C4-2B (cell line): ENCODE measurements around the gene SLC22A8.

Experiments used
- ZFX ChIP-seq: fragments of 450-650 bp; IDR thresholded peaks from 2 replicates; pipeline ENCODE4 v1.6.1; 2017
- TF ChIP-seq, protein P1 (sequence below): fragments of 450-650 bp; conservative IDR thresholded peaks from 2 replicates; pipeline ENCODE4 v1.5.1; 2017; ENCODE audit warnings: mild to moderate bottlenecking

DNA sequence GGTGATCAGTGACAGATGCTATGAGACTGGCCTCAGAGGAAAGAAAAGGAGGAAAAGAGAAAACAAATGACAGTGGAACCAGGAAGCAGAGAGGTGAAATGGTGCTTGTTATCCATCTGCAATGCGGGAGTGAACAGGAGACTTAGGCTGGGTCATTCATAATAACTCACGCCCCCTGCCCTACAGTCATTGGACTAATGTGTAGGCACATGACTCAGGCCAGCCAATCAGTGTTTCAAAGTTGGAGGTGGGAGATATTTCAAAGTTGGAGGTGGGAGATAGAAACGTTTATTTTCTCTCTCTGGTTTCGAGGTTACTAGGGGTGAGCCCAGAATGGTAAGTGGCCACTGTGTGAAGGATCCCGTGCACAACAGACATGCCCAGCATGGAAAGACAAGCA is 61.2 kb downstream of the SLC22A8 start:
- TF ChIP-seq, protein P1, sequence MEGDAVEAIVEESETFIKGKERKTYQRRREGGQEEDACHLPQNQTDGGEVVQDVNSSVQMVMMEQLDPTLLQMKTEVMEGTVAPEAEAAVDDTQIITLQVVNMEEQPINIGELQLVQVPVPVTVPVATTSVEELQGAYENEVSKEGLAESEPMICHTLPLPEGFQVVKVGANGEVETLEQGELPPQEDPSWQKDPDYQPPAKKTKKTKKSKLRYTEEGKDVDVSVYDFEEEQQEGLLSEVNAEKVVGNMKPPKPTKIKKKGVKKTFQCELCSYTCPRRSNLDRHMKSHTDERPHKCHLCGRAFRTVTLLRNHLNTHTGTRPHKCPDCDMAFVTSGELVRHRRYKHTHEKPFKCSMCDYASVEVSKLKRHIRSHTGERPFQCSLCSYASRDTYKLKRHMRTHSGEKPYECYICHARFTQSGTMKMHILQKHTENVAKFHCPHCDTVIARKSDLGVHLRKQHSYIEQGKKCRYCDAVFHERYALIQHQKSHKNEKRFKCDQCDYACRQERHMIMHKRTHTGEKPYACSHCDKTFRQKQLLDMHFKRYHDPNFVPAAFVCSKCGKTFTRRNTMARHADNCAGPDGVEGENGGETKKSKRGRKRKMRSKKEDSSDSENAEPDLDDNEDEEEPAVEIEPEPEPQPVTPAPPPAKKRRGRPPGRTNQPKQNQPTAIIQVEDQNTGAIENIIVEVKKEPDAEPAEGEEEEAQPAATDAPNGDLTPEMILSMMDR: no peak
- no peak for TF ChIP-seq ZFX
